Activated T-cell treated with anti-CD3 and anti-CD28 coated beads, Interleukin-2, amount 50 U/mL, for 24 hours (primary cell): ENCODE data around the gene ANKS3.
A peak's percentile ranks its signal among the peaks of the same experiment; 100 is the strongest.

Experiments used
- DNase-seq: peaks from one replicate; pipeline ENCODE4 v3.0.0-alpha.2; 2020
- H3K27ac Mint-ChIP-seq: 2 replicates; pipeline ENCODE4 v1.8.0; 2020; ENCODE audit warnings: mild to moderate bottlenecking, mixed read lengths
- H3K27me3 Mint-ChIP-seq: 2 replicates; pipeline ENCODE4 v1.8.0; 2020; ENCODE audit warnings: mixed read lengths
- H3K36me3 Mint-ChIP-seq: 2 replicates; pipeline ENCODE4 v1.8.0; 2020; ENCODE audit warnings: low read depth, mixed read lengths
- H3K4me1 Mint-ChIP-seq: 2 replicates; pipeline ENCODE4 v1.8.0; 2020; ENCODE audit warnings: low read depth, mixed read lengths
- H3K4me3 Mint-ChIP-seq: 2 replicates; pipeline ENCODE4 v1.8.0; 2020; ENCODE audit warnings: mild to moderate bottlenecking, moderate library complexity, mixed read lengths
- H3K9me3 Mint-ChIP-seq: 2 replicates; pipeline ENCODE4 v1.8.0; 2020; ENCODE audit warnings: mixed read lengths

The ANKS3 gene

GRCh38 chr16:4723071-4723767 lies 10.9 kb downstream of the ANKS3 start:
- Mint-ChIP-seq H3K4me3 (no peak overlapping the region), H3K27me3 (no peaks in the 10 kb centered on the region), H3K9me3 (no peaks in the 10 kb centered on the region), H3K27ac (no peak overlapping the region), H3K4me1 (no peaks in the 10 kb centered on the region), H3K36me3 (peaks cover 67% of the 10 kb centered on the region)
- DNase-seq: no peak

DNA sequence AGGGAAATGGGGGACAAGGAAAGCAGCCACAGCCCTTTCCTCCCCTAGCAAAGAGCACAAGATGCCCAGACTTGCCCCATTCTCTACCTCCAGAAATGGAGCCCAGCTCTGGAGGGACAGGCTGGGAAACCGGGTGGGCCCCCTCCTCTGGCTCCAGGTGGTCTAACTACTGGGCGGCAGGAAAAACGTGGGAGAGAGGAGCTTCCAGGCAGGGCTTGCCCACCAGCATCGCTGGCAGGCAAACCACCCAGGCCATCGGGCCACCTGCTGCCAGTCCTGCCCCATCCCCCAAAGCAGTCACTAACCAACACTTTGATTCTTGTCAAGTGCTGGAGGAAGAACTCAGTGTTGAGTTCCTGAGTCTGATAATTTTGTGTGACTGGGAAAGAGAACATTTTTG lies 15.6 kb downstream of the ANKS3 start:
- no peaks in the 10 kb centered on the region for H3K9me3 Mint-ChIP-seq
- H3K4me3 Mint-ChIP-seq: no peak overlapping the region
- no peak for DNase-seq
- no peaks in the 10 kb centered on the region for H3K4me1 Mint-ChIP-seq
- H3K36me3 Mint-ChIP-seq: peaks cover 56% of the 10 kb centered on the region
- no peaks in the 10 kb centered on the region for H3K27me3 Mint-ChIP-seq
- no peak overlapping the region for H3K27ac Mint-ChIP-seq

DNA sequence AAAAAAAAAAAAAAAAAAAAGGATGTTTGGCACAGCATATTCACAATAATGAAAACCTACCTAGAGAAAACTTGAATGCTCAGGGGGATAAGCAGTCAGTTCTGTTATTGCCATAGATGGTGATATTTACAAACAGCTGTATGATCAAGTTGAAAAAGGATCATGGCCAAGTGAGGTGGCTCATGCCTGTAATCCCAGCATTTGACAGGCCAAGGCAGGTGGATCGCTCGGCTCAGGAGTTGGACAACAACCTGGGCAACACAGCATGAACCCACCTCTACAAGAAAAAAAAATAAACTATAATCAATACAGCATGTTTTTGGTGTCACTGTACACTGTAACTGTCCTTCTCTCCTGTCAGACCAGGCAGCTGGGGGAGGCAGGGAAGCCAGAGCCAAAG lies 19.1 kb downstream of the ANKS3 start:
- Mint-ChIP-seq H3K27me3 (no peaks in the 10 kb centered on the region), H3K4me3 (no peak overlapping the region), H3K9me3 (no peaks in the 10 kb centered on the region), H3K27ac (no peak overlapping the region), H3K4me1 (no peaks in the 10 kb centered on the region), H3K36me3 (peaks cover 63% of the 10 kb centered on the region)
- DNase-seq: no peak

DNA sequence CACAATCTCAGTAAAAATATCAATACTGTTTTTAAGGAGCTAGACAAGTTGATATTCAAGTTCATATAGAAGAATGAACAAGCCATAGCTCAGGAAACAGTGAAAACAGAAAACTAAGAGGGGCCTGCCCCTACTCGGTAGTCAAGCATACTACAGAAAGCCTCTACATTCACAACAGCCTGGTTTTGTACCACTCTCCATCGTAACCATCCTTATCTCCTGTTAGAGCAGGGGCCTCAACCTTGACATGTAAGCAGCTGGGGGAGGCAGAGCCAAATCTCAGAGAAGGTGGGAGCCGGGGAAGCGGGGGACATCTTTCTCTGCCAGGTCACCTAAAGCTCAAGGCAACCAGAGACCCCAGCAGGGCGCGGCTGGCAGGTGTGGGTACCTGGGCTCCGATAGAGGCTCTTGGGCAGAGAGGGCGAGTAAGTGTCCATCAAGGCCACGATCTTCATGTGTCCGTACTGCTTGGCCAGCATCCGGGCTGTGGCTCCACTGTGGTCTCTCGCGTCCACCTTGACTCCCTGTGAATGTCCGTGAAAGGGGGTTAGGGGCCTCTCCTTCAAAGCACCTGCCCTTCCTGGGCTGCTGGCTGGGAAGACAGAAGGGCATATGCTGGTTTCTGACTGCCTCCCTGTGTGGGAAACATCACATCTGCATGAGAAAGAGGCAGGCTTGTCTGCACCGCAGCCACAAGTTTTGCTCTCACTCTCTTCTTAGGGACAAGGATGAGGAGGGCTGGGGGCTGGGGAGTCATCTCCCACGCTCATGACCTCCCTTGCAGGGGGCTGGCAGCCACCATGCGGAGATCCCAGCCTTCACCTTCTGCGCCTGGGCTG lies 20.2 kb downstream of the ANKS3 start:
- peaks cover 66% of the 10 kb centered on the region for H3K36me3 Mint-ChIP-seq

DNA sequence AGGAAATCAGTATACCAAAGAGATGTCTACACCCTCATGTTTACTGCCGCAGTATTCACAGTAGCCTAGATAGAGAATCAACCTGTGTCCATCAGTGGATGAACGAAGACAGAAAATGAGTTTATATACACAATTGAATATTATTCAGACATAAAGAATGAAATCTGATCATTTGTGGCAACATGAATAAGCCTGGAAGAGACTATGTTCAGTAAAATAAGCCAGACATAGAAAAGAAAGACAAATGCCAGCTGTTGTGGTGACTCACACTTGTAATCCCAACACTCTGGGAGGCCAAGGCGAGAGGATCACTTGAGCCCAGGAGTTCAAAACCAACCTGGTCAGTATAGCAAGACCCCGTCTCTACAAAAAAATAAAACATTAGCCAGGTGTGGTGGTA lies 24.6 kb downstream of the ANKS3 start:
- no peaks in the 10 kb centered on the region for H3K4me1 Mint-ChIP-seq
- DNase-seq: no peak
- no peaks in the 10 kb centered on the region for H3K27me3 Mint-ChIP-seq
- H3K36me3 Mint-ChIP-seq: peaks cover 69% of the 10 kb centered on the region
- no peak overlapping the region for H3K27ac Mint-ChIP-seq
- H3K9me3 Mint-ChIP-seq: no peaks in the 10 kb centered on the region
- no peak overlapping the region for H3K4me3 Mint-ChIP-seq

More for the DNA sequence above, 20.2 kb downstream of the ANKS3 start:
- Mint-ChIP-seq H3K9me3 (no peaks in the 10 kb centered on the region), H3K27me3 (no peaks in the 10 kb centered on the region), H3K27ac (no peak overlapping the region), H3K4me3 (no peak overlapping the region), H3K4me1 (no peaks in the 10 kb centered on the region)
- no peak for DNase-seq

DNA sequence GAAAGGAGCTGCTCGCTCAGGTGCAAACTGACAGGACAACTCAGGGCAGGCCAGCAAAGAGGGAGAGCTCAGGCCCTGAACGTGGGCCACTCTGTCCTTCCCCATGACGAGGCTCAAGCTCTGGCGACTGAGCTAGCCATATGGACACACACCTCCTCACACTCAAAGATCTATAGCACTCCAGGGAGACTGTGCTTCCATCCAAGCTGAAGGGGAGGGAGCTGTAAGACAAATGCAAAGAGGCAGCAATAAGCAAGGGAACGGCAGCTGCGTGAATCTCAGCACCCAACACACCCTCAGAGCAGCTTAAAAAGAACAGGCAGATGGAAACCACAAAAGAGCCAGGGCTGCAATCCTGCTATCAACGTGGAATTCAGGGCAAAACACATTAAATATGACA lies 27.2 kb downstream of the ANKS3 start:
- no peak overlapping the region for H3K4me3 Mint-ChIP-seq
- H3K36me3 Mint-ChIP-seq: peaks cover 62% of the 10 kb centered on the region
- H3K4me1 Mint-ChIP-seq: no peaks in the 10 kb centered on the region
- DNase-seq: no peak
- H3K9me3 Mint-ChIP-seq: no peaks in the 10 kb centered on the region
- H3K27me3 Mint-ChIP-seq: no peaks in the 10 kb centered on the region
- peak overlapping the region; percentile 1 for H3K27ac Mint-ChIP-seq

GRCh38 chr16:4704913-4705312 lies 29.2 kb downstream of the ANKS3 start:
- Mint-ChIP-seq H3K4me3 (no peak overlapping the region), H3K9me3 (no peaks in the 10 kb centered on the region), H3K27me3 (no peaks in the 10 kb centered on the region), H3K36me3 (peaks cover 68% of the 10 kb centered on the region), H3K27ac (no peak overlapping the region), H3K4me1 (peaks cover 10% of the 10 kb centered on the region)
- no peak for DNase-seq

- DNase-seq: no peak
- H3K27me3 Mint-ChIP-seq: no peaks in the 10 kb centered on the region
- no peak overlapping the region for H3K4me3 Mint-ChIP-seq
- H3K27ac Mint-ChIP-seq: no peak overlapping the region
- H3K4me1 Mint-ChIP-seq: peaks cover 15% of the 10 kb centered on the region
- no peaks in the 10 kb centered on the region for H3K9me3 Mint-ChIP-seq
- peaks cover 68% of the 10 kb centered on the region for H3K36me3 Mint-ChIP-seq
These were observed 29.6 kb downstream of the ANKS3 start for GRCh38 chr16:4704491-4704890.

GRCh38 chr16:4703906-4704305 lies 30.2 kb downstream of the ANKS3 start:
- no peak for DNase-seq

GRCh38 chr16:4702466-4702808 lies 31.6 kb downstream of the ANKS3 start:
- Mint-ChIP-seq H3K4me1 (peaks cover 18% of the 10 kb centered on the region), H3K27ac (peak overlapping the region; percentile 35), H3K36me3 (peaks cover 73% of the 10 kb centered on the region), H3K9me3 (no peaks in the 10 kb centered on the region), H3K4me3 (no peak overlapping the region), H3K27me3 (no peaks in the 10 kb centered on the region)
- no peak for DNase-seq

More at GRCh38 chr16:4703906-4704305, 30.2 kb downstream of the ANKS3 start:
- Mint-ChIP-seq H3K27me3 (no peaks in the 10 kb centered on the region), H3K9me3 (no peaks in the 10 kb centered on the region), H3K4me3 (no peak overlapping the region), H3K36me3 (peaks cover 72% of the 10 kb centered on the region), H3K27ac (no peak overlapping the region), H3K4me1 (peaks cover 18% of the 10 kb centered on the region)

DNA sequence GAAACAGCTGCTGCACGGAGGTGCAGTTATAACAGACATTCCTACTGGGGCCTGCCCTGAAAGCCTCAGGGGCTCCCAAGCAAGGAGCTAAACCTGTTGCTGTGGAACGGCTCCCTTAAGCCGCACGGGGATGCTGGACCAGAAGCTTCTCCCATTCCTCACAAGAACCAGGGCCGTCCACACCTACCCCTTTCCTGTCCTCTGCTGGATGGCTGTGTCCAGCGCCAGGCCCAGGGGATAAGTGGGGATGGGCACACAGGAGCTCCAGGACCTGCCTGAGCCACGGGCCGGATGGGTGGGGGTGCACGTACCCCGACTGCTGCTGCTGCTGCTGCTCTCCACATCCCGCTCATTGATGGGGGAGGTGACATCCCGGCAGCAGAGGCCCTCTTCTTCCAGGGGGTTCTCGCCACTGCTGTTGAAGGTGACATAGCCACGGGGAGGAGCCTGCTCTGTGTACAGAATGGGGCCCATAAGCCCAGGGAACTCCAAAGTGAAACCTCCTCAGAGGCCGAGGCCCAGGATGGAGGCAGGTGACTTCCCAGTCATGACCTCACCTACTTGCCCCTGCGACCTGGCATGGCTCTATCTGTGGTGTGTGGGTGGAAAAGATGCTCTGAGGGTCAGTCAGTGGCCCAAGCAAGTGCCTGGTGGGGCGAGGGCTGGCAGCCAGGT lies 32.1 kb downstream of the ANKS3 start:
- H3K27ac Mint-ChIP-seq: peak overlapping the region; percentile 35
- H3K4me3 Mint-ChIP-seq: no peak overlapping the region
- peaks cover 74% of the 10 kb centered on the region for H3K36me3 Mint-ChIP-seq
- no peaks in the 10 kb centered on the region for H3K27me3 Mint-ChIP-seq
- H3K9me3 Mint-ChIP-seq: no peaks in the 10 kb centered on the region
- DNase-seq: no peak
- H3K4me1 Mint-ChIP-seq: peaks cover 18% of the 10 kb centered on the region

- peaks cover 18% of the 10 kb centered on the region for H3K4me1 Mint-ChIP-seq
- no peaks in the 10 kb centered on the region for H3K9me3 Mint-ChIP-seq
- H3K27me3 Mint-ChIP-seq: no peaks in the 10 kb centered on the region
- no peak overlapping the region for H3K27ac Mint-ChIP-seq
- no peak for DNase-seq
- H3K4me3 Mint-ChIP-seq: no peak overlapping the region
- peaks cover 76% of the 10 kb centered on the region for H3K36me3 Mint-ChIP-seq
These were observed 32.9 kb downstream of the ANKS3 start for GRCh38 chr16:4700997-4701743.

GRCh38 chr16:4700380-4700996 lies 33.6 kb downstream of the ANKS3 start:
- peak; percentile 41 for DNase-seq
- Mint-ChIP-seq H3K36me3 (peaks cover 81% of the 10 kb centered on the region), H3K4me1 (peaks cover 20% of the 10 kb centered on the region), H3K27me3 (no peaks in the 10 kb centered on the region), H3K4me3 (no peak overlapping the region), H3K9me3 (no peaks in the 10 kb centered on the region), H3K27ac (peak overlapping the region; percentile 66)

GRCh38 chr16:4699046-4699556 lies 35.0 kb downstream of the ANKS3 start:
- no peaks in the 10 kb centered on the region for H3K27me3 Mint-ChIP-seq
- peak overlapping the region; percentile 59 for H3K27ac Mint-ChIP-seq
- H3K4me1 Mint-ChIP-seq: peaks cover 28% of the 10 kb centered on the region
- H3K9me3 Mint-ChIP-seq: no peaks in the 10 kb centered on the region
- H3K36me3 Mint-ChIP-seq: peaks cover 75% of the 10 kb centered on the region
- DNase-seq: no peak
- H3K4me3 Mint-ChIP-seq: no peak overlapping the region
